ENCODE data around the gene ETDA.
"Not testable (repeated sequence)": the region's sequence is repeated elsewhere in the genome, so short reads cannot be mapped to it uniquely, and the experiment has no call there.

Gene ETDA

DNA sequence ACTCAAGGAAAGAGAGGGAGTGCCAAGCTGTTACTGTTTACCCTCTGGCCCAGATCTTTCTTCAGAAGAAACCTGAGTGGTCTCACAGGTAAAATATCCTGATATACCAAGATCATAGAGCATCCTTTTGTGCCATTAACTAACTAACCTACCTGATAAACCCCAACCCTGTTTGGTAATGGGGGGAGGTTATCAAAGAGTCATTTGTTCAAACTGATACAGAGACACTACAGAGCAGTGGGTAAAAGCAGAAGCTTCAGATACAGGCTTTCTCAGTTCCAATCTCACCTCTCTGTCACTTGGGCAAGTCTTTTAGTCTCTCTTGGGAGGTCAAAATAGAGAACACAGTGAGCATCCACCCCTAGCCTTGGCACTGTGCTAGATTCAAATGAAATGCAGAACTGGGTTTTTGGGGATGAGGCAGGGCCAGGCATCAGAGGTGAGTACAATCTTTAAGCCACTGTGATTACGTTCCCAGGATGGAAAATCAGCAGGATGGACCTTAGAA lies at the start of gene ETDA:
TSS of gene ETDA (plus strand) at position 51 of the 508 bp plus-strand sequence. CDS start 1,216 bp downstream, outside the sequence.
- not testable (repeated sequence) for DNase-seq (ENCODE audit: low read depth in 3 of 3)

DNA sequence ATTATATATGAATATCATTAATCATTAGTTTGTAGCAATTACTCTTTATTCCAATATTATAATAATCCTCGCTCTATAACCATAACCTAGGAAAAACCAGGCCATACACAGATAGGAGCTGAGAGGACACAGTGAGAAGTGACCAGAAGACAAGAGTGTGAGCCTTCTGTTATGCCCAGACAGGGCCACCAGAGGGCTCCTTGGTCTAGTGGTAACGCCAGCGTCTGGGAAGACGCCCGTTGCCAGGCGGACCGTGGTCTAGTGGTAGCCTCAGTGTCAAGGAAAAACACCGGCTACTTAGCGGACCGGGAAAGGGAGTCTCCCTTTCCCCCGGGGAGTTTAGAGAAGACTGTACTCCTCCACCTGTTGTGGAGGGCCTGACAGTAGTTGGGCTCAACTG lies 45.4 kb upstream of the ETDA start:
- DNase-seq (ENCODE audit: low read depth in 3 of 3), result peak in 1 of 3 donors; percentile 9

- DNase-seq (ENCODE audit: low read depth in 3 of 3), result peak; percentile 18 to 37 (median 30)
Measured at GRCh38 chrX:135213200-135213844, 38.5 kb upstream of the ETDA start.

DNA sequence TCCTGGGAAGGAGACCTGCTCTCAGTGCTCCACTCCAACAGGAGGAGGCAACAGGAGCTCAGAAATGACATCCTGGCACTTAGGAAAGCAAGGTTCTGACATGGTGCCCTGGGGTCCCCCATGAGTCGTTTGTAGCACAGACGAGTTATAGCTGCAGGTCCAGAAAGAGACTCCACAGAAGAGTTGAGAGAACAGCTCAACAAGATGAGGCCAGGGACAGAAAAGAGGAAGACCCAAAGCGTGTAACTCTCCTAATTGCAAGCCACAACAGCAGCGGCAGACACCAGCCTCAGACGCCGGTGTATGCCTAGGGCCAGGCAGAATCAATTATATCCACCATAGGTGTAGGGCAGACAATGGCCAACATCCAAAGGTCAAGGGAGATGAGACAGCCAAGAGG lies 5.9 kb upstream of the ETDA start:
- not testable (repeated sequence) for DNase-seq (ENCODE audit: low read depth in 3 of 3)

DNA sequence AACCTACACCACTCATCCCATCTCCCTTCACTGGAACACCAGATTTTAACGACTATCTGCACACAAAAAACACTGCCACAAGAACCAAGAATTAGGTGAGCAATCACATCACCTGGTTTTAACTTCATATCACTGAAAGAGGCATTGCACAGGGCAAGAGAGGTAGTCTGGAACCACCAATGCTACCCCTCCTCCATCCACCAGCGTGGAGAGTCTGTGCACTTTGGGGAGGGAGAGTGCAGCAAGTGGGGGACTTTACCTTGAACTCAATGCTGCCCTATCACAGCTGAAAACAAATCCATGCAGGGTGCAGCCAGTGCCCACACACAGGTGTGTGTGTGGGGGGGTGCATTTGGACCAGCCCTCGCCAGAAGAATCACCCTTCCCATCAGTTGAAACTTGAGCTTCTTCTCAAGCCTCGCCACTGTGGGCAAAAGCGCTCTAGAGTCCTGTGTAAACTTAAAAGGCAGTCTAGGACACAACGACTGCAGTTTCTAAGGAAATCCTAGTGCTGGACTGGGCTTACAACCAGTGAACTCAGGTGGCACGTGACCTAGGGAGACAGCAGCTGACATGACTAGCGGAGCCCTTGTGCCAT lies 4.3 kb downstream of the ETDA start:
- DNase-seq (ENCODE audit: low read depth in 3 of 3), result not testable (repeated sequence)

DNA sequence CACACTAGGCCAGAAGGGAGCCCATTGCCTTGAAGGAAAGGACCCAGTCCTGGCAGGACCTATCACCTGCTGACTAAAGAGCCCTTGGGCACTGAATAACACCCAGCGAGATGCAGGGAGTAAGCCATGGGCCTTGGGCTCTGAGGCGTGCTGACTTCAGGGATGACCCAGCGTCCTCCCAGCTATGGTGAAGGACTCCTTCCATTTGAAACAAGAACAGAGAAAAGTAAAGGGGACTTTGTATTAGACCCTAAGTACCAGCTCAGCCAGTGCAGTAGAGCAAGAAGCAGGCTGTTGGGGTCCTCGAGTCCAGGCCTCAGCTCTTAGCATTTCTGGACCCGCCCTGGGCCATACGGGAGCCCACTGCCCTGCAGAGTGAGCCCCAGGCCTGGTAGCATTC lies 5.1 kb downstream of the ETDA start:
- DNase-seq (ENCODE audit: low read depth in 3 of 3), result no peak

DNA sequence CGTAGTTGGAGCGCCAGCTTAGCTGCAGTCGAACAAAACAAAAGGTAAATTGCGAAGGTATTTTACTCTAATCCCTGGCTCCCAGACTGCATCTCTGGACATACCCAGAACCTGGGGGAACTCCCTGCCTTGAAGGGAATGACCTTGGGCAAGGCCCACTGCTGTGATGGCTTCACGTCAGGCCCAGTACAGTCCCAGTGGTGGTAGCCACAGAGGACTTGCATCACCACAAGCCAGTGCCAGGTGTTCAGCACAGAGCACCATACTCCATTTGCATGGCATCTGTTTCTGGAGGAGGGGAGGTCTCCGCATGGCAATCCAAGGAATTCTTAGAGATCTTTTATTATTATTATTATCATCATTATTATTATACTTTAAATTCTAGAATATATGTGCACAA lies 5.6 kb downstream of the ETDA start:
- DNase-seq (ENCODE audit: low read depth in 3 of 3), result no peak

- not testable (repeated sequence) for DNase-seq (ENCODE audit: low read depth in 3 of 3)
Measured at GRCh38 chrX:135260976-135261375, 9.1 kb downstream of the ETDA start.

DNA sequence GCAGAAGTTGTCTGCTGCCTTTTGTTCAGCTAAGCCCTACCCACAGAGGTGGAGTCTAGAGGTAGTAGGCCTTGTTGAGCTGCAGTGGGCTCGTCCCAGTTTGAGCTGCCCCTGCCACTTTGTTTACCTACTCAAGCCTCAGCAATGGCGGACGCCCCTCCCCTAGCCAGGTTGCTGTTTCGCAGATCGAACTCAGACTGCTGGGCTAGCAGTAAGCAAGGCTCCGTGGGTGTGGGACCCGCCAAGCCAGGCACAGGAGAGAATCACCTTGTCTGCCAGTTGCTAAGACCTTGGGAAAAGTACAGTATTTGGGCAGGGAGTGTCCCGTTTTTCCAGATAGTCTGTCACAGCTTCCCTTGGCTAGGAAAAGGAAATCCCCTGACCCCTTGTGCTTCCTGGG lies 11.5 kb downstream of the ETDA start:
- DNase-seq (ENCODE audit: low read depth in 3 of 3), result not testable (repeated sequence)

DNA sequence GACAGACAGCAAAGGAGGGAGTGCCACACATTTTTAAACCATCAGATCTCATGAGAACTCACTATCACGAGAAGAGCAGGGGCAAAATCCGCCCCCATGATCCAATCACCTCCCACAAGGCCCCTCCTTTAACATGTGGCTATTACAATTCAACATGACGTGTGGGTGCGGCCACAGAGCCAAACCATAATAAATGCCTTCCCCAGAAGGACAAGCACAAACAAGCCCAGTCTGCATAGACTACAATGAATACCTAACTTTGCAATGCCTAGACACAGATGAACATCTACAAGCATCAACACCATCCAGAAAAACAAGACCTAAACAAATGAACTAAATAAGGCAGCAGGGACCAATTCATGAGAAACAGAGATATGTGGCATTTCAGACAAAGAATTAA lies 12.3 kb downstream of the ETDA start:
- no peak for DNase-seq (ENCODE audit: low read depth in 3 of 3)

- DNase-seq (ENCODE audit: low read depth in 3 of 3), result no peak
Measured at GRCh38 chrX:135273162-135273561, 21.3 kb downstream of the ETDA start.

DNA sequence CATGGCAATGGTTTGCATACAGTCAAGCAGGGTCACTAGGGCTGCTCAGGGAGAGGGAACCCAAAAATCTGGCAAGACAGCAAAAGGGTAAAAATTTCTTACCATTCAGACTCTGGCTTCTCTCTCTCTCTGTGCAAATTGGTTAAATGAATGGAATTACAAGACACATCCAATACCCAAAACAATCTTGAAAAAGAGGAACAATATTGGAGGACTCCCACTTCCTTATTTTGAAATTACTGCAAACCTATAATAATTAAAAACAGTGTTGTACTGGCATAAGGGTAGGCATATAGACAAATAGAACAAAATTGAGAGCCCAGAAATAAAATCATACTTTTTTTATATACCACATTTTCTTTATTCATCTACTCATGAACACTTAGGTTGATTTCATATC lies 24.1 kb downstream of the ETDA start:
- DNase-seq (ENCODE audit: low read depth in 3 of 3), result no peak

DNA sequence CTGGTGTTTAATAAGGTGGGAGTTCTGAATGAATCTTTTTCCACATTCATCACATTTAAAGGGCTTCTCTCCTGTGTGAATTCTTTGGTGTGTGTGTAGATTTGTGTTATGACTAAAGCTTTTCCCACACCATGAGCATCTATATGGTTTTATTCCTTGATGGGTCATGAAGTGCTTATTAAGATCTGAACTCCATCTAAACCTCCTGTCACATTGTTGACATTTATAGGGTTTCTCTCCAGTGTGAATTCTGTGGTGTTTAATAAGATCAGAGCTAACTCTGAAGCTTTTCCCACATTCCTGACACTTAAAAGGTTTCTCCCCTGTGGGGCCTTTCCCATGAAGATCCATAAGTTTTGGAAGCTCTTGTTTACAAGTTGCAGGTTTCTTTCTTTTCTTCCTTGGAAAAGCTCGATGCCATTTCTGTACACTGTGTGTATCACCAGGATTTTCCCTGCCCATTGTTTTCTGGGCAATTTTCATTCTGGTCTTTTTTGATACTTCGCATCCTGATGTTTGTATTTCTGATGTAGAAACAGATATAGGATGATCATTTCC lies 35.5 kb downstream of the ETDA start:
- no peak for DNase-seq (ENCODE audit: low read depth in 3 of 3)

DNA sequence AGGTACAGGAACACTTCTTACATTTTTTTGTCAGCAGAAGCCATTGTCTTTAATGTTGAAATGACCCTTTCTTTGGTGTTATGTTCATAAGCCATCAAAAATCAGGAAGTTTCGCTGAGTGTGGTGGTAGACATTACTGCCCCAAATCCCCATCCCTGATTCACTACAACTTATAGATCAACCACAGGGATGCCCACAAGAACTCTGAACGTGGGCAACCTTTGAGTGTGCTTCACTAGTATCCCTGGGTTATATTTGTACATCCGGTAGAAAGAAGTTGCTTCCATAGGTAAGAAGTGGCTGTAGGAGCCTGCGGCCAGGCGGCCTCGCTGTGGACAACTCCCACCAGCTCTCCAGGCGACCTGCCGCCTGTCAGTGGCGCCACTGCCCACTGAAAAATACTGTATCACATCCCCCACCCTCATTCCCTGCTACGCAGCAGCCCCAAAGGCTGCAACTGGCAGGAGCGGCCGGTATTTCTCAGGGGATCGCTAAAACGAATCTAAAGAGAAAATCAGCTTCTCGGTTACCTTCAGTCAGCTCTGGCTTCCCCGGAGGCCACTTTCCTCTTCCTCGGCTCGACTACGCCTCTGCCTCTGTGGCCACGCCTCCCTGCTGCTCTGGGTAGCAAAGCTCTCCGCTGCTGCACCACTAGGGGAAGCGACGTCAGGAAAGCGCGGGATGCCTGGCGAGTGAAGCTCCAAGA lies 43.5 kb downstream of the ETDA start:
- DNase-seq (ENCODE audit: low read depth in 3 of 3), result peak; percentile 32 to 53 (median 39)

DNA sequence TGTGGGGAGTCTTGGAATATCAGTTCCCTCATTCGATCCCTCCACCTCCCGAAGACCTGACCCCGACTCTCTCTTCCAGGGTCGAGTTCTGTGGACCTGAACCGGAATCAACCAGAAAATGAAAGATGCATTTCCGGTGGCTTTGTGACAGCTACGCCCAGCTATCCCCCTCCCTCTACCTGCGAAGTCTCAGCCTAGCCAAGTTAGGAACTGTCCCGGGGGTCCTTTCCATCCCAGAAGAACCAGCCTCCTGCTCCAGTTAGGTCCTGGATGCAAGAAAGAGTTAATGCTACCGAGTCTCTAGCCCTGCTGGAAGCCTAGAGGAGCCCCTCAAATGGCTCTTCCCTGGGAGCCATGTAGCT lies 44.1 kb downstream of the ETDA start:
- DNase-seq (ENCODE audit: low read depth in 3 of 3), result no peak

DNA sequence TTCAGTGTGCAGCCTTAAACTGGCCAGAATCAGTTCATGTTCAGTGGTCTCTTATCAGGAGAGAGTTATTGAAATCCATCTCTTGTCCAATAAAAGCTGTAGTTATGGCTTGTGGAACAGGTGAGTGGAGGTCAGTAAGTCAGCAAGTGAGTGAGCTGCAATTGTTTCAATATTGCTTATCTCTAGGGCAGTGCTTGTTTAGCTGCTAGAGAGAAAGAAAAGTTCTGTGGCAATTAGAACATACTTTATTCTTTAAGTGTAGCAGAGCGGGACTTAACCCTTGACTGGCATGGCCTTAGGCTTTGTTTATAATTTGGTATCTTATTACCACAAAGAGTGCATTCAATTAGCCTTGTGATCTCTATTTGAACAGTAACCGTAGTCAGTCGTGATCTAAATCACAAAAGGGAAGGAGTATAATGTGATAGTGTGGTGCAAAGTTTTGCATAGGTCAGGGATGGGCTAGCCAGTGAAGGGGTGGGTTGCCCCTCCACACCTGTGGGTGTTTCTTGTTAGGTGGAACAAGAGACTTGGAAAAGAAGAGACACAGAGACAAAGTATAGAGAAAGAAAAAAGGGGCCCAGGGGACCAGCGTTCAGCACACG lies 50.5 kb downstream of the ETDA start:
- DNase-seq (ENCODE audit: low read depth in 3 of 3), result no peak
